T1000 (cell line): ENCODE data around the gene CCDC178.
"Not testable (repeated sequence)": the region's sequence is repeated elsewhere in the genome, so short reads cannot be mapped to it uniquely, and the experiment has no call there.

Experiments used
- DNase-seq: peaks from one replicate; lab custom pipeline; 2025; ENCODE audit warnings: mixed read lengths; lab: John Stamatoyannopoulos, UW

Gene CCDC178

GRCh38 chr18:33355263-33355662, 85.3 kb downstream of the CCDC178 start:
- no peak for DNase-seq

GRCh38 chr18:33350256-33350655, 90.3 kb downstream of the CCDC178 start:
- DNase-seq, result no peak

GRCh38 chr18:33339733-33340132, 100.8 kb downstream of the CCDC178 start:
- DNase-seq, result not testable (repeated sequence)

GRCh38 chr18:33334781-33335180, 105.7 kb downstream of the CCDC178 start:
- DNase-seq, result no peak

GRCh38 chr18:33330711-33331110, 109.8 kb downstream of the CCDC178 start:
- no peak for DNase-seq

GRCh38 chr18:33326975-33327374, 113.5 kb downstream of the CCDC178 start:
- DNase-seq, result no peak

- no peak for DNase-seq
These were observed 122.9 kb downstream of the CCDC178 start for GRCh38 chr18:33317640-33318039.

- no peak for DNase-seq
These were observed 124.4 kb downstream of the CCDC178 start for GRCh38 chr18:33316146-33316587.

- DNase-seq, result no peak
These were observed 133.0 kb downstream of the CCDC178 start for GRCh38 chr18:33307520-33307919.

GRCh38 chr18:33304277-33304676, 136.2 kb downstream of the CCDC178 start:
- DNase-seq, result no peak

- no peak for DNase-seq
These were observed 149.0 kb downstream of the CCDC178 start for GRCh38 chr18:33291539-33291938.

- no peak for DNase-seq
These were observed 152.3 kb downstream of the CCDC178 start for GRCh38 chr18:33288082-33288716.

GRCh38 chr18:33282709-33283333, 157.7 kb downstream of the CCDC178 start:
- DNase-seq, result no peak

- no peak for DNase-seq
These were observed 158.4 kb downstream of the CCDC178 start for GRCh38 chr18:33282142-33282541.

- no peak for DNase-seq
These were observed 163.1 kb downstream of the CCDC178 start for GRCh38 chr18:33277431-33277830.

- DNase-seq, result no peak
These were observed 164.7 kb downstream of the CCDC178 start for GRCh38 chr18:33275843-33276242.

GRCh38 chr18:33270297-33270696, 170.2 kb downstream of the CCDC178 start:
- DNase-seq, result no peak

GRCh38 chr18:33269223-33269622, 171.3 kb downstream of the CCDC178 start:
- no peak for DNase-seq

GRCh38 chr18:33264566-33264965, 176.0 kb downstream of the CCDC178 start:
- DNase-seq, result no peak

GRCh38 chr18:33239298-33239697, 201.2 kb downstream of the CCDC178 start:
- DNase-seq, result no peak

- no peak for DNase-seq
These were observed 208.2 kb downstream of the CCDC178 start for GRCh38 chr18:33232318-33232626.

- peak; percentile 23 for DNase-seq
These were observed 208.8 kb downstream of the CCDC178 start for GRCh38 chr18:33231474-33232317.

- no peak for DNase-seq
These were observed 228.2 kb downstream of the CCDC178 start for GRCh38 chr18:33212363-33212762.
